ENCODE data around the gene SYCE3.

The SYCE3 gene

DNA sequence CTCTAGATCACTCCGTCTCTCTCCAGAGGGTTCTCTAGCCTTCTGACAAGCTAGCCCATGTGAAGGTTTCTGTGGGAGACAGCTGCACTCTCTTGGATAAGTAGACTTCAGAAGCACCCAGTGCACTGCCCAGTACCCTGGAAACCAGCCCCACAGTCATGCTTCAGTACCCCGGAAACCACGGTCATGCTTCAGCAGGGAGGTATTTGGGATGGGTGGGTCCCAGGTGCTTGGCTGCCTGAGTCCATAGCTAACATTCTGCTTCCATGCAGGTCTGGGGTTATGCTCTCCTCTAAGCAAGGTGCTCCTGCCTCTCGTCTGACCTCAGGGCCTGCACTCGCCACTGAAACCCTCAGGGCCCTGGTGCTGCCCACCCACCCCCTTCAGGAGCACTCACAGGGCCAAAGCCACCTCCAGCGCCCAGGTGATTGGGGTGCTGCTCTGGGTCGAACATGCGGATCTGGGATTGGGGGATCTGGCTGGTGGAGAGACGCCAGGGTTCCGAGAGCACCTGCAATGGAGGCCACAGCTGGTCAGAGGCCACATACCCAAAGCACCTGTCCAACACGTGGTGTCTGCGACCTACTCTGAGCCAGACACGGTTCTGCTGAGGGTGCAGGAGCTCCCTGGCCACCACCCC lies 7.3 kb upstream of the SYCE3 start:
- Histone ChIP-seq H3K9ac (ENCODE audit: low read length) (no peak overlapping the region), H4K20me1 (ENCODE audit: insufficient read depth, low read length) (no peaks in the 10 kb centered on the region), H3K36me3 (replicated peaks; ENCODE audit: low read depth, low read length) (peaks cover 6% of the 10 kb centered on the region), H3K27ac (ENCODE audit: low read length) (no peak overlapping the region), H3K9me3 (ENCODE audit: insufficient read depth, low read length) (no peaks in the 10 kb centered on the region), H3K4me1 (ENCODE audit: low read length) (no peaks in the 10 kb centered on the region), H3K4me3 (ENCODE audit: low read length) (no peak overlapping the region), H2AFZ (ENCODE audit: low read depth, low read length) (no peak overlapping the region), H3K4me2 (ENCODE audit: low read length) (no peak overlapping the region), H3K27me3 (ENCODE audit: low read depth, low read length) (no peaks in the 10 kb centered on the region), H3K79me2 (ENCODE audit: low read length) (no peaks in the 10 kb centered on the region)
- TF ChIP-seq, protein P1, sequence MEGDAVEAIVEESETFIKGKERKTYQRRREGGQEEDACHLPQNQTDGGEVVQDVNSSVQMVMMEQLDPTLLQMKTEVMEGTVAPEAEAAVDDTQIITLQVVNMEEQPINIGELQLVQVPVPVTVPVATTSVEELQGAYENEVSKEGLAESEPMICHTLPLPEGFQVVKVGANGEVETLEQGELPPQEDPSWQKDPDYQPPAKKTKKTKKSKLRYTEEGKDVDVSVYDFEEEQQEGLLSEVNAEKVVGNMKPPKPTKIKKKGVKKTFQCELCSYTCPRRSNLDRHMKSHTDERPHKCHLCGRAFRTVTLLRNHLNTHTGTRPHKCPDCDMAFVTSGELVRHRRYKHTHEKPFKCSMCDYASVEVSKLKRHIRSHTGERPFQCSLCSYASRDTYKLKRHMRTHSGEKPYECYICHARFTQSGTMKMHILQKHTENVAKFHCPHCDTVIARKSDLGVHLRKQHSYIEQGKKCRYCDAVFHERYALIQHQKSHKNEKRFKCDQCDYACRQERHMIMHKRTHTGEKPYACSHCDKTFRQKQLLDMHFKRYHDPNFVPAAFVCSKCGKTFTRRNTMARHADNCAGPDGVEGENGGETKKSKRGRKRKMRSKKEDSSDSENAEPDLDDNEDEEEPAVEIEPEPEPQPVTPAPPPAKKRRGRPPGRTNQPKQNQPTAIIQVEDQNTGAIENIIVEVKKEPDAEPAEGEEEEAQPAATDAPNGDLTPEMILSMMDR (IDR thresholded peaks at IDR 0.05; ENCODE audit: low read depth, low read length): no peak
- no peak for TF ChIP-seq EZH2phosphoT487 (IDR thresholded peaks at IDR 0.05; ENCODE audit: low read depth)

DNA sequence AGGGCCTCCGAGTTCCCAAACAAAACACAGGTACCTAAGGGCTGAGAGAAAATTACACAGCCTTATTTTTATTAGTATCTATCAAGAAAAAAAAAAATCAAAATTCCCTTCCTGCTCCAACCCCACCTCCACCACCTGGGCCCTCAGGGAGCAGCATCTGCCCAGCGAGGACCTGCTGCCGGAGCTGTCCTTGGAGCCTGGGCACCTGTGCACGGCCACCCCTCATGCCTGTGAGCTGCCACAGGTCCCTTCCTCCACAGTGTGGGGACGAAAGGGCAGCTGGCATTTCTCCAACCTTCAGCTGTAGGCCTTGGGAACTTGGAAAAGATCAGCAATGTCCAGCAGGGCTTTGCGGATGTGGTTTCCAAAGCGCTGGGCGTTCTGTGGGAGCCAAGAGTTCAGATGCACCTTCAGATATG lies 6.3 kb upstream of the SYCE3 start:
- Histone ChIP-seq H3K4me2 (ENCODE audit: low read length) (no peak overlapping the region), H3K4me3 (ENCODE audit: low read length) (no peak overlapping the region), H4K20me1 (ENCODE audit: insufficient read depth, low read length) (no peaks in the 10 kb centered on the region), H3K27ac (ENCODE audit: low read length) (no peak overlapping the region), H3K27me3 (ENCODE audit: low read depth, low read length) (no peaks in the 10 kb centered on the region), H3K4me1 (ENCODE audit: low read length) (no peaks in the 10 kb centered on the region), H3K9me3 (ENCODE audit: insufficient read depth, low read length) (no peaks in the 10 kb centered on the region), H3K79me2 (ENCODE audit: low read length) (no peaks in the 10 kb centered on the region), H3K36me3 (replicated peaks; ENCODE audit: low read depth, low read length) (peaks cover 6% of the 10 kb centered on the region), H3K9ac (ENCODE audit: low read length) (no peak overlapping the region), H2AFZ (ENCODE audit: low read depth, low read length) (no peak overlapping the region)
- no peak for TF ChIP-seq EZH2phosphoT487 (IDR thresholded peaks at IDR 0.05; ENCODE audit: low read depth)
- TF ChIP-seq, protein P1 (IDR thresholded peaks at IDR 0.05; ENCODE audit: low read depth, low read length): no peak

DNA sequence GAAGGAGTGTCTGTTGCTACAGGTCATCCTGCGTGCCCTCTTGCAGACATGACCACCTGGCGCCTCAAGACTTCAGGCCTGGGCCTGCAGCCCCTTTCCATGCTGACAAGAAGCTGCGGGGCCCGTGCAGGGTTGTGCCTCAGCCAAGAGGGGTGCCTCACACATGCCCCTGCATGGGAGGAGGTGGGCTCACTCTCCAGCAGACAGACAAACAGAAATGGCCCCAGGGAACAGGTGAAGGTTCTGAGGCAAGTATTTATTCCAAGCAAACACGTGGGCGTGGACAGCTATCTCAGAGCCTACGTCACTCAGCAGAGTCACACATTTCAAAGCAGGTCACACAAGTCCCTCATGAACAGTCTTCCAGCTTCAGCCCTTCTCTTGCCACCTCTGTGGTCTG lies 5.9 kb upstream of the SYCE3 start:
- no peak overlapping the region for H3K4me3 ChIP-seq (ENCODE audit: low read length)
- no peaks in the 10 kb centered on the region for H4K20me1 ChIP-seq (ENCODE audit: insufficient read depth, low read length)
- TF ChIP-seq, protein P1 (IDR thresholded peaks at IDR 0.05; ENCODE audit: low read depth, low read length): no peak
- no peak for TF ChIP-seq EZH2phosphoT487 (IDR thresholded peaks at IDR 0.05; ENCODE audit: low read depth)
- H2AFZ ChIP-seq (ENCODE audit: low read depth, low read length): no peak overlapping the region
- H3K27me3 ChIP-seq (ENCODE audit: low read depth, low read length): no peaks in the 10 kb centered on the region
- no peaks in the 10 kb centered on the region for H3K79me2 ChIP-seq (ENCODE audit: low read length)
- H3K9me3 ChIP-seq (ENCODE audit: insufficient read depth, low read length): no peaks in the 10 kb centered on the region
- no peak overlapping the region for H3K4me2 ChIP-seq (ENCODE audit: low read length)
- peaks cover 6% of the 10 kb centered on the region for H3K36me3 ChIP-seq (replicated peaks; ENCODE audit: low read depth, low read length)
- no peak overlapping the region for H3K9ac ChIP-seq (ENCODE audit: low read length)
- H3K27ac ChIP-seq (ENCODE audit: low read length): no peak overlapping the region
- H3K4me1 ChIP-seq (ENCODE audit: low read length): no peaks in the 10 kb centered on the region

DNA sequence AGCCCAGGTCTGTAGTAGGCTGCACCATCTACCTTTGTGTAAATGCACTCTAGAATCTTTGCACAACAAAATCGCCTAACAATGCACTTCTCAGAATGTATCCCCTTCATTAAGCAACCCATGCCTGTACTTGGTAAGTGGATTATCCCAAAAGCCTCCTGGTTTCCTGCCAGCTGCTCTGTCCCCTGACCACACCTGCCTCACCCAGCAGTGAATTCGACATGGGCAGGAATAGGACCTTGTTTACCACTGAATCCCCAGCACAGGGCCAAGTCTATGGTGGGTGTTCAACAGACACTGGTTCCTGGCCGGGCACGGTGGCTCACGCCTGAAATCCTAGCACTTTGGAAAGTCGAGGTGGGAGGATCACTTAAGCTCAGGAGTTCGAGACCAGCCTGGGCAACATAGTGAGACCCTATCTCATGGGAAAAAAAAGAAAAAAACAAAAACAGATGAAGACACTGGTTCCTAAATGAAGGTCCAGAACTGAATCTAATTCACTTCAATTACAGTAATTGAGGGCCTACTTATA lies 5.1 kb upstream of the SYCE3 start:
- Histone ChIP-seq H3K9ac (ENCODE audit: low read length) (no peak overlapping the region), H3K27ac (ENCODE audit: low read length) (no peak overlapping the region), H3K9me3 (ENCODE audit: insufficient read depth, low read length) (no peaks in the 10 kb centered on the region), H3K27me3 (ENCODE audit: low read depth, low read length) (no peaks in the 10 kb centered on the region), H3K79me2 (ENCODE audit: low read length) (no peaks in the 10 kb centered on the region), H3K4me3 (ENCODE audit: low read length) (no peak overlapping the region), H3K4me2 (ENCODE audit: low read length) (no peak overlapping the region), H4K20me1 (ENCODE audit: insufficient read depth, low read length) (no peaks in the 10 kb centered on the region), H2AFZ (ENCODE audit: low read depth, low read length) (no peak overlapping the region), H3K36me3 (replicated peaks; ENCODE audit: low read depth, low read length) (peaks cover 6% of the 10 kb centered on the region), H3K4me1 (ENCODE audit: low read length) (no peaks in the 10 kb centered on the region)
- no peak for TF ChIP-seq EZH2phosphoT487 (IDR thresholded peaks at IDR 0.05; ENCODE audit: low read depth)
- TF ChIP-seq, protein P1 (IDR thresholded peaks at IDR 0.05; ENCODE audit: low read depth, low read length): no peak

All from OCI-LY3 (cell line).